Neural cell (in vitro differentiated cells): ENCODE results near the gene RHOT2.

Experiments used
- CTCF ChIP-seq: fragments of 450-650 bp; IDR thresholded peaks from 2 replicates; pipeline ENCODE4 v1.5.1; 2014; ENCODE audit warnings: antibody characterized with exemption, mild to moderate bottlenecking, moderate library complexity; ENCODE audit not compliant: poor library complexity, severe bottlenecking
- EP300 ChIP-seq: fragments of 450-650 bp; conservative IDR thresholded peaks from 2 replicates; pipeline ENCODE4 v1.6.1; 2014; ENCODE audit warnings: antibody characterized with exemption, mild to moderate bottlenecking, moderate library complexity; ENCODE audit not compliant: poor library complexity, severe bottlenecking
- POLR2AphosphoS5 ChIP-seq: IDR thresholded peaks from 2 replicates; pipeline ENCODE4 v1.6.1; 2012
- RAD21 ChIP-seq: fragments of 450-650 bp; conservative IDR thresholded peaks from 2 replicates; pipeline ENCODE4 v1.6.1; 2014; ENCODE audit warnings: antibody characterized with exemption, mild to moderate bottlenecking, moderate library complexity
- REST ChIP-seq: IDR thresholded peaks from 2 replicates; pipeline ENCODE4 v1.6.1; 2012; ENCODE audit warnings: borderline replicate concordance
- SMC3 ChIP-seq: fragments of 450-650 bp; conservative IDR thresholded peaks from 2 replicates; pipeline ENCODE4 v1.6.1; 2014; ENCODE audit warnings: antibody characterized with exemption, mild to moderate bottlenecking, moderate library complexity; ENCODE audit not compliant: poor library complexity

GRCh38 chr16:645852-646678 is 21.9 kb upstream of the RHOT2 start:
- no peak for TF ChIP-seq REST
- TF ChIP-seq CTCF, result no peak
- no peak for TF ChIP-seq RAD21
- no peak for TF ChIP-seq SMC3
- no peak for TF ChIP-seq POLR2AphosphoS5
- no peak for TF ChIP-seq EP300
